ENCODE data around the gene SIAH1. TPM values are rescaled to one million over a fixed set of nuclear protein-coding genes. Genes with fewer than 3 reads are reported as not detected.
"Not testable (repeated sequence)": the region's sequence is repeated elsewhere in the genome, so short reads cannot be mapped to it uniquely, and the experiment has no call there.

The SIAH1 gene
- total RNA-seq, 1 donor from 2014 or later = 73.9 TPM

- H4K20me1 ChIP-seq (ENCODE audit: low read depth) = no peaks in the 10 kb centered on the region
- H3K9me3 ChIP-seq (ENCODE audit: low read depth) = no peaks in the 10 kb centered on the region
- H3F3A ChIP-seq (ENCODE audit: low read depth) = no peaks in the 10 kb centered on the region
- no peak overlapping the region for H3K4me3 Mint-ChIP-seq
- H3K36me3 Mint-ChIP-seq = no peaks in the 10 kb centered on the region
- no peak for DNase-seq (ENCODE audit: low spot score)
- H3K4me1 Mint-ChIP-seq = no peaks in the 10 kb centered on the region
- H3K4me3 ChIP-seq = no peak overlapping the region
- H3K27ac ChIP-seq = no peak overlapping the region
- H3K9ac ChIP-seq = no peak overlapping the region
- no peaks in the 10 kb centered on the region for H3K79me2 ChIP-seq (ENCODE audit: low read depth)
- no peak overlapping the region for H3K4me2 ChIP-seq
- H3K27me3 Mint-ChIP-seq (ENCODE audit: insufficient read depth, low read depth) = peaks cover 5% of the 10 kb centered on the region
- peaks cover 3% of the 10 kb centered on the region for H3K4me1 ChIP-seq
- H3K36me3 ChIP-seq = no peaks in the 10 kb centered on the region
- no peak overlapping the region for H3K27ac Mint-ChIP-seq
- no peaks in the 10 kb centered on the region for H3K9me3 Mint-ChIP-seq
- no peak overlapping the region for H2AFZ ChIP-seq (replicated peaks)
- TF ChIP-seq CTCF (IDR thresholded peaks at IDR 0.05) = no peak
- no peak for TF ChIP-seq EZH2phosphoT487 (IDR thresholded peaks at IDR 0.05)
- no peak for TF ChIP-seq EZH2 (IDR thresholded peaks at IDR 0.05)
- no peaks in the 10 kb centered on the region for H3K27me3 ChIP-seq
These were observed 23.5 kb upstream of the SIAH1 start for GRCh38 chr16:48408688-48409087.

- Histone ChIP-seq H3K9ac (no peak overlapping the region), H3K27me3 (no peaks in the 10 kb centered on the region), H3F3A (ENCODE audit: low read depth) (no peaks in the 10 kb centered on the region), H3K79me2 (ENCODE audit: low read depth) (no peaks in the 10 kb centered on the region), H2AFZ (replicated peaks) (no peak overlapping the region), H3K4me1 (peaks cover 3% of the 10 kb centered on the region), H3K27ac (no peak overlapping the region), H4K20me1 (ENCODE audit: low read depth) (no peaks in the 10 kb centered on the region), H3K9me3 (ENCODE audit: low read depth) (no peaks in the 10 kb centered on the region), H3K4me3 (no peak overlapping the region), H3K36me3 (no peaks in the 10 kb centered on the region), H3K4me2 (no peak overlapping the region)
- H3K4me1 Mint-ChIP-seq = no peaks in the 10 kb centered on the region
- H3K4me3 Mint-ChIP-seq = no peak overlapping the region
- H3K9me3 Mint-ChIP-seq = no peaks in the 10 kb centered on the region
- DNase-seq (ENCODE audit: low spot score) = no peak
- H3K27ac Mint-ChIP-seq = no peak overlapping the region
- H3K27me3 Mint-ChIP-seq (ENCODE audit: insufficient read depth, low read depth) = peaks cover 7% of the 10 kb centered on the region
- no peak for TF ChIP-seq EZH2phosphoT487 (IDR thresholded peaks at IDR 0.05)
- no peak for TF ChIP-seq CTCF (IDR thresholded peaks at IDR 0.05)
- no peak for TF ChIP-seq EZH2 (IDR thresholded peaks at IDR 0.05)
- H3K36me3 Mint-ChIP-seq = no peaks in the 10 kb centered on the region
These were observed 20.7 kb upstream of the SIAH1 start for GRCh38 chr16:48405907-48406306.

GRCh38 chr16:48405153-48405552 is 19.9 kb upstream of the SIAH1 start:
- no peaks in the 10 kb centered on the region for H3K36me3 Mint-ChIP-seq
- H3K4me3 ChIP-seq = no peak overlapping the region
- no peak overlapping the region for H2AFZ ChIP-seq (replicated peaks)

GRCh38 chr16:48402547-48402946 is 17.3 kb upstream of the SIAH1 start:
- not testable (repeated sequence) for H3K4me3 Mint-ChIP-seq; H3K4me2 ChIP-seq; H3F3A ChIP-seq (ENCODE audit: low read depth); H3K4me3 ChIP-seq; H3K79me2 ChIP-seq (ENCODE audit: low read depth); H2AFZ ChIP-seq (replicated peaks); H3K9me3 ChIP-seq (ENCODE audit: low read depth); H3K4me1 Mint-ChIP-seq; H3K4me1 ChIP-seq; H3K9ac ChIP-seq; H3K9me3 Mint-ChIP-seq; H4K20me1 ChIP-seq (ENCODE audit: low read depth); H3K27me3 ChIP-seq; H3K36me3 ChIP-seq; H3K27ac Mint-ChIP-seq; DNase-seq (ENCODE audit: low spot score); H3K36me3 Mint-ChIP-seq; H3K27ac ChIP-seq
- peaks cover 10% of the 10 kb centered on the region for H3K27me3 Mint-ChIP-seq (ENCODE audit: insufficient read depth, low read depth)

More at GRCh38 chr16:48405153-48405552, 19.9 kb upstream of the SIAH1 start:
- no peak for DNase-seq (ENCODE audit: low spot score)
- H3K4me1 Mint-ChIP-seq = no peaks in the 10 kb centered on the region
- peaks cover 7% of the 10 kb centered on the region for H3K27me3 Mint-ChIP-seq (ENCODE audit: insufficient read depth, low read depth)
- H3K4me3 Mint-ChIP-seq = no peak overlapping the region
- H4K20me1 ChIP-seq (ENCODE audit: low read depth) = no peaks in the 10 kb centered on the region
- no peaks in the 10 kb centered on the region for H3K9me3 ChIP-seq (ENCODE audit: low read depth)
- no peak overlapping the region for H3K4me2 ChIP-seq
- no peaks in the 10 kb centered on the region for H3K27me3 ChIP-seq
- H3K36me3 ChIP-seq = no peaks in the 10 kb centered on the region
- no peaks in the 10 kb centered on the region for H3K79me2 ChIP-seq (ENCODE audit: low read depth)
- H3K27ac Mint-ChIP-seq = no peak overlapping the region
- no peak overlapping the region for H3K27ac ChIP-seq
- no peaks in the 10 kb centered on the region for H3K9me3 Mint-ChIP-seq
- no peaks in the 10 kb centered on the region for H3F3A ChIP-seq (ENCODE audit: low read depth)
- TF ChIP-seq EZH2 (IDR thresholded peaks at IDR 0.05) (no peak), CTCF (IDR thresholded peaks at IDR 0.05) (no peak), EZH2phosphoT487 (IDR thresholded peaks at IDR 0.05) (no peak)
- peaks cover 3% of the 10 kb centered on the region for H3K4me1 ChIP-seq
- H3K9ac ChIP-seq = no peak overlapping the region
